LNCAP (cell line): ENCODE results near the gene ATG16L1.

Experiments
- CTCF ChIP-seq: fragments of 450-650 bp; IDR thresholded peaks from 2 replicates; pipeline ENCODE4 v1.5.1; 2017; ENCODE audit warnings: mild to moderate bottlenecking

Gene ATG16L1

GRCh38 chr2:233262562-233262961, 11.1 kb downstream of the ATG16L1 start:
- no peak for TF ChIP-seq CTCF

- no peak for TF ChIP-seq CTCF
Observed at GRCh38 chr2:233263045-233263570, 11.6 kb downstream of the ATG16L1 start.

GRCh38 chr2:233264667-233265066, 13.2 kb downstream of the ATG16L1 start:
- no peak for TF ChIP-seq CTCF

- TF ChIP-seq CTCF, result no peak
Observed at GRCh38 chr2:233265899-233266431, 14.5 kb downstream of the ATG16L1 start.

- no peak for TF ChIP-seq CTCF
Observed at GRCh38 chr2:233266481-233266880, 15.0 kb downstream of the ATG16L1 start.

GRCh38 chr2:233267516-233268245, 16.2 kb downstream of the ATG16L1 start:
- no peak for TF ChIP-seq CTCF

- no peak for TF ChIP-seq CTCF
Observed at GRCh38 chr2:233270366-233270765, 18.9 kb downstream of the ATG16L1 start.
